GM13976 (cell line): Measurements from ENCODE around the gene NCSTN.

Experiments
- DNase-seq: peaks from one replicate; pipeline ENCODE4 v3.0.0; 2012; ENCODE audit warnings: low spot score
- CTCF ChIP-seq: IDR thresholded peaks from 2 replicates; pipeline ENCODE4 v1.5.1; 2012; ENCODE audit warnings: borderline replicate concordance, mild to moderate bottlenecking; ENCODE audit not compliant: insufficient read depth; ENCODE audit errors: extremely low read depth, missing control alignments, control extremely low read depth
- in situ Hi-C: fragments of 300-500 bp; cut with MboI; formaldehyde crosslinking; loops from one replicate; pipeline ENCODE4 v1.12.0; 2022; ENCODE audit warnings: low sequenced_read_pairs, mixed read lengths, inconsistent platforms; ENCODE audit not compliant: unreplicated experiment

The NCSTN gene

GRCh38 chr1:160309571-160309970 lies 33.6 kb upstream of the NCSTN start:
- no peak for DNase-seq
- in situ Hi-C loops, result no loop called here
- TF ChIP-seq CTCF, result no peak

DNA sequence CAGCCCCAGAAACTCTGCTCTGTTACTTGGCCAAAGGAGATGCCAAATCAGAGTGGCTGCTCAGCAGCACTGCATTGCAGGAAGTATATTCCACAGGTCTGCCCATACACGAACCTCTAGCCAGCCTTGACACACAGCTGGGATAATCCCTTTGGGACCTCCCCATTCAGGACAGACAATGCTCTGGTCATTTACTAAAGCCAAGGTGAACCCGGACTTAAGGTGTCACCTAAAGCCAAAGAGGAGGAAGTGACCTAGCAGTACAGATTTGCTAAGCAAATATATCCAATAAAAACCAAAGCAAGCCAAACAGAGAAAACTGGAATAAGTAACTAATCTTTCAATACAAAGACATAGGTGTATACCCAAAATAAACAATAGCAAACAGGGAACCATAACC lies 27.8 kb upstream of the NCSTN start:
- DNase-seq, result no peak
- no peak for TF ChIP-seq CTCF
- in situ Hi-C loops, result no loop called here

DNA sequence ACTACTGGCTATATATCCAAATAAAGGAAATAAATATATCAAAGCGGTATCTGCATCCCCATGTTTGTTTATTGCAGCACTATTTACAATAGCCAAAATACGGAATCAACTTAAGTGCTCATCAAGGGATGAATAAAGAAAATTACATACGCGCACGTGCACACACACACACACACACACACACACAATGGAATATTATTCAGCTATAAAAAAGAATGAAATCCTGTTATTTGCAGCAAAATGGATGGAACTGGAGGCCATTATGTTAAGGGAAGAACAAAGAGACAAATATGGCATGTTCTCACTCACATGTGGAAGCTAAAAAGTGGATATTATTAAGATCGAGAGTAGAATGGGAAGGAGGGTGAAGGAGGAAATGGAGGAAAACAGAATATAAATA lies 20.4 kb upstream of the NCSTN start:
- TF ChIP-seq CTCF, result no peak

DNA sequence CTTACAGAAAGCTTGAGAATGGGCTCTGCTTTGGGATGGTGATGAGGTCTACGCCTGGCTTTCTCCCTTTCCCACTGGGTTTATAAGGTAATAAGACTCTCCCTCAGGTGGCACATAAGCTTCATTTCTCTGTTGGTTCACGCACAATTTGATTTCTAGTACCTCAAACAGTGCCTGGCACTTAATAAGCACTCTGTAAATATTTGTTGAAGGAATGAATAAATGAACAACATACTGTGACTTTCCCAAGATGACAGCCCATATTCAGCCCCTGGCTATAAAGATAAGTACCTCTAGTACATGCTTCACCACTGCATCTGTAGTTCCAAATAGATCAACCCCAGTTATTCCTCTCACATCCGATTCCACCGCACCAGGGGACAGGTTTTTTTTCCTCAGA lies 17.9 kb upstream of the NCSTN start:
- in situ Hi-C loops, result no loop called here
- no peak for DNase-seq

More for the DNA sequence above, 20.4 kb upstream of the NCSTN start:
- DNase-seq, result no peak
- in situ Hi-C loops, result no loop called here

GRCh38 chr1:160326418-160326817 lies 16.8 kb upstream of the NCSTN start:
- in situ Hi-C loops, result no loop called here
- no peak for DNase-seq
- TF ChIP-seq CTCF, result no peak

More for the DNA sequence above, 17.9 kb upstream of the NCSTN start:
- no peak for TF ChIP-seq CTCF

- no peak for TF ChIP-seq CTCF
- in situ Hi-C loops, result no loop called here
- no peak for DNase-seq
These were observed 15.0 kb upstream of the NCSTN start for GRCh38 chr1:160328184-160328583.

GRCh38 chr1:160330119-160330518 lies 13.1 kb upstream of the NCSTN start:
- in situ Hi-C loops, result no loop called here
- DNase-seq, result no peak
- TF ChIP-seq CTCF, result no peak
